ENCODE measurements around the gene ADAMTS12.

DNA sequence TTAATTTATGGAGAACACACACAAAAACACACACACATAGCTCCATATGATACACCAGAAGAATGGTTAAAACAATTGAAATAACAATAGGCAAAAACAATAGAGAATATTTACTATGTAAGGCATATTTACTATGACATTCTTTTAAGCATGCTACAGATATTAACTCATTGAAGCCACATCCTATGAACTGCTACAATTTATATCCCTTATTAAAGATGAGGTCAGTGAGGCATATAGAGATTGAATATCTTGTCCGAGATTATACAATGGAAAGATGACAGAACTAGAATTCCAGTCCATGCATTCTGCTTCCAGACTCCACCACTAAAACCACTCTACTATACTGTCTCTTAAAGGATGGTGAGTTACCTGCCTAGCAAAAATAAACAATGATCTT, 60.7 kb downstream of the ADAMTS12 start:
- TF ChIP-seq GATA2 (IDR thresholded peaks at IDR 0.05; ENCODE audit: low read depth, low read length) (no peak), GATA3 (IDR thresholded peaks at IDR 0.05; ENCODE audit: low read depth, low read length) (no peak)

Measured in SH-SY5Y (cell line).